SK-N-SH (cell line): ENCODE data around the gene KLC4. TPM values are rescaled to one million over a fixed set of nuclear protein-coding genes. Genes with fewer than 3 reads are reported as not detected.

Experiments used
- CTCF ChIA-PET: fragments of 300-600, 350-600 bp; formaldehyde crosslinking; extraction: SDS; loops from one replicate; lab custom pipeline; 2021; lab: Yijun Ruan, JAX
- POLR2A ChIA-PET: fragments of 350-600 bp; sonication (Branson Sonifier 250); formaldehyde crosslinking; extraction: SDS; loops from one replicate; lab custom pipeline; 2020; ENCODE audit warnings: antibody characterized with exemption, inconsistent platforms; lab: Yijun Ruan, JAX
- DNase-seq: peaks from one replicate; pipeline ENCODE4 v3.0.0; 2012
- H2AFZ ChIP-seq: fragments of 200-600 bp; sonication (generic); 2 replicates; pipeline ENCODE4 v1.8.1; 2016; ENCODE audit warnings: antibody characterized with exemption, mild to moderate bottlenecking, low read depth
- H3F3A ChIP-seq: fragments of 200-600 bp; sonication (generic); replicated peaks from 2 replicates; pipeline ENCODE3; 2016; ENCODE audit warnings: antibody characterized with exemption, mild to moderate bottlenecking; ENCODE audit not compliant: insufficient read depth
- H3K27ac ChIP-seq, 2 experiments: fragments of 200-500 bp in 1 of 2; fragments of 200-600 bp in 1 of 2; sonication (Bioruptor generic) in 1 of 2; sonication (generic), shearing (Covaris generic) in 1 of 2; 2 replicates each; pipeline versions ENCODE4 v1.5.1 to v1.6.1; 2014 to 2016; ENCODE audit warnings: low read depth in 2 of 2, inconsistent platforms in 1 of 2, low read length in 1 of 2, mild to moderate bottlenecking in 1 of 2, mixed read lengths in 1 of 2
- H3K27me3 ChIP-seq: fragments of 200-600 bp; sonication (generic), shearing (Covaris generic); 2 replicates; pipeline ENCODE4 v1.6.1; 2016; ENCODE audit warnings: mixed run types; ENCODE audit not compliant: insufficient read depth
- H3K36me3 ChIP-seq, 2 experiments: fragments of 200-500 bp in 1 of 2; fragments of 200-600 bp in 1 of 2; sonication (Bioruptor generic) in 1 of 2; sonication (generic) in 1 of 2; replicated peaks in 1 of 2; 2 replicates each; pipeline versions ENCODE3 to v1.5.1; 2014 to 2016; ENCODE audit warnings: low read length in 1 of 2, mild to moderate bottlenecking in 1 of 2; ENCODE audit not compliant: insufficient read depth in 2 of 2, control insufficient read depth in 1 of 2
- H3K4me1 ChIP-seq, 2 experiments: fragments of 200-500 bp in 1 of 2; fragments of 200-600 bp in 1 of 2; sonication (Bioruptor generic) in 1 of 2; sonication (generic), shearing (Covaris generic) in 1 of 2; 2 replicates each; pipeline versions ENCODE4 v1.5.1 to v1.6.1; 2014 to 2016; ENCODE audit warnings: low read depth in 1 of 2, low read length in 1 of 2, mixed run types in 1 of 2; ENCODE audit not compliant: insufficient read depth in 2 of 2, control insufficient read depth in 1 of 2
- H3K4me2 ChIP-seq: fragments of 200-600 bp; sonication (generic), shearing (Covaris generic); 2 replicates; pipeline ENCODE4 v1.6.1; 2017; ENCODE audit warnings: mixed run types
- H3K4me3 ChIP-seq, 2 experiments: fragments of 200-500 bp in 1 of 2; fragments of 200-600 bp in 1 of 2; sonication (Bioruptor generic) in 1 of 2; sonication (generic), shearing (Covaris generic) in 1 of 2; 2 replicates each; pipeline versions ENCODE4 v1.5.1 to v1.8.1; 2014 to 2016; ENCODE audit warnings: low read depth in 2 of 2, inconsistent platforms in 1 of 2, low read length in 1 of 2, mild to moderate bottlenecking in 1 of 2, mixed read lengths in 1 of 2, moderate library complexity in 1 of 2
- H3K79me2 ChIP-seq: fragments of 200-600 bp; sonication (generic); 2 replicates; pipeline ENCODE4 v1.8.1; 2017; ENCODE audit warnings: mild to moderate bottlenecking; ENCODE audit not compliant: insufficient read depth
- H3K9ac ChIP-seq: fragments of 200-600 bp; sonication (generic); 2 replicates; pipeline ENCODE4 v1.6.1; 2017; ENCODE audit warnings: mixed run types
- H3K9me2 ChIP-seq: fragments of 200-600 bp; sonication (generic); 2 replicates; pipeline ENCODE4 v1.6.1; 2017; ENCODE audit warnings: mixed run types
- H3K9me3 ChIP-seq: fragments of 200-600 bp; sonication (generic); 2 replicates; pipeline ENCODE4 v1.6.1; 2017; ENCODE audit warnings: mixed run types, mild to moderate bottlenecking, moderate library complexity
- H4K20me1 ChIP-seq: fragments of 200-600 bp; sonication (generic); 2 replicates; pipeline ENCODE4 v1.6.1; 2017; ENCODE audit warnings: mild to moderate bottlenecking, mixed run types; ENCODE audit not compliant: insufficient read depth
- ELF1 ChIP-seq: IDR thresholded peaks from 2 replicates; pipeline ENCODE4 v1.4.0; 2012
- EP300 ChIP-seq, 2 experiments: IDR thresholded peaks; 2 replicates each; pipeline versions ENCODE4 v1.4.0 to v1.6.1; 2012; ENCODE audit warnings: borderline replicate concordance in 1 of 2, low read depth in 1 of 2, low read length in 1 of 2
- EZH2phosphoT487 ChIP-seq: fragments of 200-600 bp; sonication (generic); IDR thresholded peaks from 2 replicates; pipeline ENCODE4 v1.6.1; 2017; ENCODE audit warnings: low read depth, mixed run types, mild to moderate bottlenecking, antibody characterized with exemption, moderate library complexity, borderline replicate concordance
- FOSL2 ChIP-seq: IDR thresholded peaks from 2 replicates; pipeline ENCODE4 v1.4.0; 2012; ENCODE audit warnings: low read depth, mild to moderate bottlenecking, moderate library complexity, borderline replicate concordance
- FOXJ3 ChIP-seq: sonication (generic); formaldehyde crosslinking; IDR thresholded peaks from 2 replicates; pipeline ENCODE4 v1.5.1; 2020; ENCODE audit warnings: mild to moderate bottlenecking, missing genetic modification reagents
- FOXM1 ChIP-seq: IDR thresholded peaks from 2 replicates; pipeline ENCODE4 v1.4.0; 2012; ENCODE audit warnings: low read depth, mild to moderate bottlenecking
- GATA2 ChIP-seq: sonication (generic); formaldehyde crosslinking; IDR thresholded peaks from 2 replicates; pipeline ENCODE4 v1.5.0; 2020; ENCODE audit warnings: mild to moderate bottlenecking, missing genetic modification reagents
- MAX ChIP-seq: IDR thresholded peaks from 2 replicates; pipeline ENCODE4 v1.4.0; 2012; ENCODE audit warnings: low read depth
- MEF2A ChIP-seq: IDR thresholded peaks from 2 replicates; pipeline ENCODE4 v1.4.0; 2012; ENCODE audit warnings: low read depth, borderline replicate concordance
- REST ChIP-seq: IDR thresholded peaks from 2 replicates; pipeline ENCODE4 v1.6.1; 2012; ENCODE audit warnings: mild to moderate bottlenecking, low read depth, low read length, moderate library complexity
- SMC3 ChIP-seq: IDR thresholded peaks from 2 replicates; pipeline ENCODE4 v1.6.1; 2012; ENCODE audit warnings: low read depth, low read length, improper control_type of control experiment
- YY1 ChIP-seq: IDR thresholded peaks from 2 replicates; pipeline ENCODE4 v1.4.0; 2012; ENCODE audit warnings: low read depth, mild to moderate bottlenecking
- WGBS: methylation state at CpG from one replicate; pipeline ENCODE4 v1.1.6; 2017; ENCODE audit warnings: low lambda C conversion rate; 5-methylcytosine and 5-hydroxymethylcytosine counted together
- polyA plus RNA-seq, 3 experiments: library from polyadenylated mRNA; depleted of rRNA; stranded (reverse); fragments of >200 nt; gene quantifications; 2 replicates each; pipeline ENCODE4 v1.2.3, GENCODE V29; 2012
- TF ChIP-seq, protein P1 (sequence below): fragments of 200-600 bp; sonication (generic); IDR thresholded peaks from 2 replicates; pipeline ENCODE4 v1.6.1; 2017; ENCODE audit warnings: antibody characterized with exemption, mild to moderate bottlenecking, moderate library complexity
- TF ChIP-seq, protein P2 (sequence below): IDR thresholded peaks from 2 replicates; pipeline ENCODE4 v1.4.0; 2012; ENCODE audit warnings: low read depth, borderline replicate concordance
- TF ChIP-seq, protein P3 (sequence below): IDR thresholded peaks from 2 replicates; pipeline ENCODE4; 2012

Gene KLC4
- polyA plus RNA-seq, 1 of the 3 experiments (the other 2 are of a cell fraction), result 17.5 TPM

- Histone ChIP-seq H3K27me3 (no peaks in the 10 kb centered on the region), H4K20me1 (peaks cover 30% of the 10 kb centered on the region; the same call in 1 of the 2 replicates), H3K4me1 (peaks cover 14 to 23% of the 10 kb centered on the region in 2 experiments; a peak in 2 of 4 replicates), H3K27ac (peak overlapping the region; percentile 71 to 86; a peak in 3 of 4 replicates), H3K4me2 (peak overlapping the region; percentile 93), H3F3A (no peaks in the 10 kb centered on the region), H3K9me3 (no peaks in the 10 kb centered on the region), H3K36me3 (peaks cover 0 to 4% of the 10 kb centered on the region in 2 experiments), H3K9ac (peak overlapping the region; percentile 96), H3K4me3 (peak overlapping the region; percentile 81 to 90), H3K79me2 (peaks cover 68% of the 10 kb centered on the region), H2AFZ (no peak overlapping the region), H3K9me2 (no peaks in the 10 kb centered on the region)
- DNase-seq, result peak; percentile 59
- ChIA-PET CTCF (interaction anchor here (1.1 to 4.4 kb wide), 4 partner anchors 19 to 177 kb away, joined by 3 to 29 read pairs (median 9); no protein-coding TSS in a partner anchor), POLR2A (interaction anchor here (0.9 to 2.6 kb wide), 3 partner anchors 12 to 45 kb away, joined by 4 to 21 read pairs (median 11); no protein-coding TSS in a partner anchor)
- WGBS, result 84% methylated on average over 6 of the region's 6 CpGs
- TF ChIP-seq ELF1 (no peak), REST (0 out of 2 replicates have a peak, but pooled peaks have one; percentile 23)
These were observed 18.6 kb downstream of the KLC4 start for GRCh38 chr6:43077981-43078511.

- H3K4me3 ChIP-seq, result no peak overlapping the region
- DNase-seq, result no peak
- peaks cover 0 to 1% of the 10 kb centered on the region in 2 experiments for H3K36me3 ChIP-seq
- H3K79me2 ChIP-seq, result peaks cover 74% of the 10 kb centered on the region
- no peaks in the 10 kb centered on the region for H3F3A ChIP-seq
- H3K9me2 ChIP-seq, result no peaks in the 10 kb centered on the region
- H3K27ac ChIP-seq, result no peak overlapping the region
- CTCF ChIA-PET, result interaction anchor here (1.1 kb wide), 1 partner anchor 42 kb away, joined by 3 read pairs; no protein-coding TSS in a partner anchor
- H3K9ac ChIP-seq, result no peak overlapping the region
- no peak overlapping the region for H2AFZ ChIP-seq
- H3K4me2 ChIP-seq, result no peak overlapping the region
- 90% methylated on average over 2 of the region's 2 CpGs for WGBS
- no peaks in the 10 kb centered on the region for H3K9me3 ChIP-seq
- no peaks in the 10 kb centered on the region for H3K27me3 ChIP-seq
- peaks cover 14 to 23% of the 10 kb centered on the region in 2 experiments; a peak in 2 of 4 replicates for H3K4me1 ChIP-seq
- peaks cover 35% of the 10 kb centered on the region; the same call in 1 of the 2 replicates for H4K20me1 ChIP-seq
- POLR2A ChIA-PET, result no interaction called here
- TF ChIP-seq, protein P1, sequence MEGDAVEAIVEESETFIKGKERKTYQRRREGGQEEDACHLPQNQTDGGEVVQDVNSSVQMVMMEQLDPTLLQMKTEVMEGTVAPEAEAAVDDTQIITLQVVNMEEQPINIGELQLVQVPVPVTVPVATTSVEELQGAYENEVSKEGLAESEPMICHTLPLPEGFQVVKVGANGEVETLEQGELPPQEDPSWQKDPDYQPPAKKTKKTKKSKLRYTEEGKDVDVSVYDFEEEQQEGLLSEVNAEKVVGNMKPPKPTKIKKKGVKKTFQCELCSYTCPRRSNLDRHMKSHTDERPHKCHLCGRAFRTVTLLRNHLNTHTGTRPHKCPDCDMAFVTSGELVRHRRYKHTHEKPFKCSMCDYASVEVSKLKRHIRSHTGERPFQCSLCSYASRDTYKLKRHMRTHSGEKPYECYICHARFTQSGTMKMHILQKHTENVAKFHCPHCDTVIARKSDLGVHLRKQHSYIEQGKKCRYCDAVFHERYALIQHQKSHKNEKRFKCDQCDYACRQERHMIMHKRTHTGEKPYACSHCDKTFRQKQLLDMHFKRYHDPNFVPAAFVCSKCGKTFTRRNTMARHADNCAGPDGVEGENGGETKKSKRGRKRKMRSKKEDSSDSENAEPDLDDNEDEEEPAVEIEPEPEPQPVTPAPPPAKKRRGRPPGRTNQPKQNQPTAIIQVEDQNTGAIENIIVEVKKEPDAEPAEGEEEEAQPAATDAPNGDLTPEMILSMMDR, result no peak
- TF ChIP-seq MAX, result no peak
- no peak for TF ChIP-seq EZH2phosphoT487
- TF ChIP-seq, protein P2, sequence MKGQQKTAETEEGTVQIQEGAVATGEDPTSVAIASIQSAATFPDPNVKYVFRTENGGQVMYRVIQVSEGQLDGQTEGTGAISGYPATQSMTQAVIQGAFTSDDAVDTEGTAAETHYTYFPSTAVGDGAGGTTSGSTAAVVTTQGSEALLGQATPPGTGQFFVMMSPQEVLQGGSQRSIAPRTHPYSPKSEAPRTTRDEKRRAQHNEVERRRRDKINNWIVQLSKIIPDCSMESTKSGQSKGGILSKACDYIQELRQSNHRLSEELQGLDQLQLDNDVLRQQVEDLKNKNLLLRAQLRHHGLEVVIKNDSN, result no peak
- TF ChIP-seq MEF2A, result no peak
- TF ChIP-seq FOXJ3 (CRISPR knock-in tag), result no peak
- TF ChIP-seq SMC3, result no peak
- no peak for TF ChIP-seq EP300 (IDR thresholded peaks at IDR 0.05; ENCODE audit: borderline replicate concordance in 1 of 2, low read depth in 1 of 2, low read length in 1 of 2)
- TF ChIP-seq, protein P3, sequence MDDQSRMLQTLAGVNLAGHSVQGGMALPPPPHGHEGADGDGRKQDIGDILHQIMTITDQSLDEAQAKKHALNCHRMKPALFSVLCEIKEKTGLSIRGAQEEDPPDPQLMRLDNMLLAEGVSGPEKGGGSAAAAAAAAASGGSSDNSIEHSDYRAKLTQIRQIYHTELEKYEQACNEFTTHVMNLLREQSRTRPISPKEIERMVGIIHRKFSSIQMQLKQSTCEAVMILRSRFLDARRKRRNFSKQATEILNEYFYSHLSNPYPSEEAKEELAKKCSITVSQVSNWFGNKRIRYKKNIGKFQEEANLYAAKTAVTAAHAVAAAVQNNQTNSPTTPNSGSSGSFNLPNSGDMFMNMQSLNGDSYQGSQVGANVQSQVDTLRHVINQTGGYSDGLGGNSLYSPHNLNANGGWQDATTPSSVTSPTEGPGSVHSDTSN, result no peak
- TF ChIP-seq YY1, result no peak
- TF ChIP-seq FOSL2, result no peak
- TF ChIP-seq FOXM1, result no peak
- no peak for TF ChIP-seq GATA2 (CRISPR knock-in tag)
These were observed 19.3 kb downstream of the KLC4 start for GRCh38 chr6:43078691-43079090.
